Uterus (tissue), 2 donors: Measurements from ENCODE around the gene TRIM37.

Experiments used
- CTCF ChIP-seq, 4 experiments: fragments of 200-600 bp in 2 of 4; fragments of 450-650 bp in 2 of 4; sonication (generic) in 2 of 4; IDR thresholded peaks; one replicate each; pipeline ENCODE4 v1.5.1; 2016 to 2019; ENCODE audit warnings: antibody characterized with exemption in 4 of 4, mild to moderate bottlenecking in 2 of 4, moderate library complexity in 1 of 4
- POLR2A ChIP-seq, 2 donors: fragments of 450-650 bp; IDR thresholded peaks; one replicate each; pipeline ENCODE4 v1.6.1; 2016; ENCODE audit warnings: antibody characterized with exemption in 2 of 2, mild to moderate bottlenecking in 1 of 2, moderate library complexity in 1 of 2

GRCh38 chr17:59008737-59009136 is 97.9 kb downstream of the TRIM37 start:
- TF ChIP-seq CTCF (IDR thresholded peaks at IDR 0.05) (no peak), POLR2A (IDR thresholded peaks at IDR 0.05) (no peak)
